Sigmoid colon (tissue), 7 donors: ENCODE measurements around the gene KLHL9. TPM values are rescaled to one million over a fixed set of nuclear protein-coding genes. Genes with fewer than 3 reads are reported as not detected.

ENCODE experiments used
- DNase-seq: peaks from one replicate; pipeline ENCODE4 v3.0.0-alpha.2; 2019
- H3K27ac ChIP-seq, 4 donors: fragments of 200-600 bp; sonication (generic); one replicate each; pipeline ENCODE4 v1.5.1; 2016 to 2019; ENCODE audit warnings: mild to moderate bottlenecking in 1 of 4
- H3K27me3 ChIP-seq, 3 donors: fragments of 200-600 bp; sonication (generic); one replicate each; pipeline ENCODE4 v1.5.1; 2019; ENCODE audit warnings: mild to moderate bottlenecking in 1 of 3
- H3K36me3 ChIP-seq, 4 donors: fragments of 200-600 bp; sonication (generic); one replicate each; pipeline ENCODE4 v1.5.1; 2016 to 2019
- H3K4me1 ChIP-seq, 4 donors: fragments of 200-600 bp; sonication (generic); one replicate each; pipeline ENCODE4 v1.5.1; 2017 to 2019
- H3K4me3 ChIP-seq, 4 donors: fragments of 200-600 bp; sonication (generic); one replicate each; pipeline ENCODE4 v1.5.1; 2017 to 2019; ENCODE audit warnings: mild to moderate bottlenecking in 2 of 4, moderate library complexity in 1 of 4
- H3K9me3 ChIP-seq, 4 donors: fragments of 200-600 bp in 3 of 4; sonication (generic) in 3 of 4; one replicate each; pipeline versions ENCODE4 v1.5.1 to v1.6.1; 2013 to 2019
- CTCF ChIP-seq, 4 experiments: fragments of 450-650 bp in 3 of 4; fragments of 200-600 bp in 1 of 4; IDR thresholded peaks; one replicate each; pipeline ENCODE4 v1.5.1; 2016 to 2019; ENCODE audit warnings: antibody characterized with exemption in 4 of 4, mild to moderate bottlenecking in 3 of 4, moderate library complexity in 2 of 4
- EP300 ChIP-seq, 4 donors: sonication (generic); formaldehyde crosslinking; IDR thresholded peaks; one replicate each; pipeline ENCODE4 v1.6.1; 2017; ENCODE audit warnings: antibody characterized with exemption in 4 of 4
- POLR2A ChIP-seq, 2 donors: fragments of 450-650 bp; IDR thresholded peaks; one replicate each; pipeline ENCODE4 v1.6.1; 2016; ENCODE audit warnings: antibody characterized with exemption in 2 of 2, mild to moderate bottlenecking in 2 of 2, moderate library complexity in 2 of 2
- POLR2AphosphoS5 ChIP-seq, 4 donors: sonication (generic); formaldehyde crosslinking; IDR thresholded peaks; one replicate each; pipeline ENCODE4 v1.6.1; 2017; ENCODE audit warnings: antibody characterized with exemption in 4 of 4
- WGBS, 2 donors: extraction: QIAGEN DNeasy Blood & Tissue Kit; methylation state at CpG; one replicate each; pipeline ENCODE4 v1.1.7; 2013; 5-methylcytosine and 5-hydroxymethylcytosine counted together
- intact Hi-C: fragments of 100-400 bp; cut with DNase I; formaldehyde crosslinking; loops from one replicate; pipeline ENCODE4 v1.15.1; 2023
- polyA plus RNA-seq, 3 donors: library from polyadenylated mRNA; stranded (reverse); fragments of 200-250 nt; gene quantifications; one replicate each; pipeline ENCODE4 v1.2.3, GENCODE V29; 2013
- total RNA-seq, 4 donors: library from RNA; depleted of rRNA; stranded (reverse); fragments of >200 nt; gene quantifications; one replicate each; pipeline ENCODE4 v1.1.0, GENCODE V29; 2016
- donor health status: healthy with polysubstance abuse.
- donor health status: Bipolar disorder and iron deficiency.
- donor health status: healthy.

The KLHL9 gene
- total and polyA plus RNA-seq, 7 donors = 8.4 to 26.4 (median 17.2) TPM

- no peak overlapping the region for H3K4me3 ChIP-seq
- TF ChIP-seq EP300 (IDR thresholded peaks at IDR 0.05) (no peak), POLR2A (IDR thresholded peaks at IDR 0.05) (no peak), POLR2AphosphoS5 (IDR thresholded peaks at IDR 0.05) (no peak), CTCF (IDR thresholded peaks at IDR 0.05) (no peak)
- WGBS, 2 donors = 44 to 63% methylated on average over 2 of the region's 2 CpGs
- H3K36me3 ChIP-seq = no peaks in the 10 kb centered on the region
- no peaks in the 10 kb centered on the region for H3K4me1 ChIP-seq
- intact Hi-C loops = no loop called here
- no peak for DNase-seq
- no peak overlapping the region for H3K27ac ChIP-seq
- no peaks in the 10 kb centered on the region for H3K9me3 ChIP-seq
- no peaks in the 10 kb centered on the region for H3K27me3 ChIP-seq
Observed at GRCh38 chr9:21289848-21290247, 45.4 kb downstream of the KLHL9 start.

- H3K27ac ChIP-seq = no peak overlapping the region
- H3K36me3 ChIP-seq = no peaks in the 10 kb centered on the region
- no peak for DNase-seq
- H3K27me3 ChIP-seq = no peaks in the 10 kb centered on the region
- H3K4me3 ChIP-seq = no peak overlapping the region
- no peaks in the 10 kb centered on the region for H3K4me1 ChIP-seq
- TF ChIP-seq EP300 (IDR thresholded peaks at IDR 0.05) (no peak), POLR2AphosphoS5 (IDR thresholded peaks at IDR 0.05) (no peak), CTCF (IDR thresholded peaks at IDR 0.05) (no peak), POLR2A (IDR thresholded peaks at IDR 0.05) (no peak)
- intact Hi-C loops = no loop called here
- H3K9me3 ChIP-seq = no peaks in the 10 kb centered on the region
- WGBS, 2 donors = 64 to 72% methylated on average over 3 of the region's 3 CpGs
Observed at GRCh38 chr9:21287280-21287679, 47.9 kb downstream of the KLHL9 start.

- Histone ChIP-seq H3K36me3 (no peaks in the 10 kb centered on the region), H3K27me3 (no peaks in the 10 kb centered on the region), H3K27ac (no peak overlapping the region), H3K9me3 (no peaks in the 10 kb centered on the region), H3K4me3 (no peak overlapping the region), H3K4me1 (no peaks in the 10 kb centered on the region)
- intact Hi-C loops = no loop called here
- TF ChIP-seq CTCF (IDR thresholded peaks at IDR 0.05) (no peak), POLR2A (IDR thresholded peaks at IDR 0.05) (no peak), POLR2AphosphoS5 (IDR thresholded peaks at IDR 0.05) (no peak), EP300 (IDR thresholded peaks at IDR 0.05) (no peak)
- no peak for DNase-seq
- 81 to 89% methylated on average over 5 of the region's 5 CpGs for WGBS, 2 donors
Observed at GRCh38 chr9:21286659-21287058, 48.5 kb downstream of the KLHL9 start.

GRCh38 chr9:21286099-21286498, 49.1 kb downstream of the KLHL9 start:
- intact Hi-C loops = no loop called here
- no peaks in the 10 kb centered on the region for H3K36me3 ChIP-seq
- H3K4me1 ChIP-seq = no peaks in the 10 kb centered on the region
- DNase-seq = no peak
- H3K4me3 ChIP-seq = no peak overlapping the region
- H3K9me3 ChIP-seq = no peaks in the 10 kb centered on the region
- H3K27me3 ChIP-seq = no peaks in the 10 kb centered on the region
- 93 to 95% methylated on average over 5 of the region's 5 CpGs for WGBS, 2 donors
- no peak overlapping the region for H3K27ac ChIP-seq
- no peak for TF ChIP-seq POLR2A (IDR thresholded peaks at IDR 0.05)

GRCh38 chr9:21281275-21281674, 53.9 kb downstream of the KLHL9 start:
- H3K9me3 ChIP-seq = no peaks in the 10 kb centered on the region
- intact Hi-C loops = no loop called here
- no peak overlapping the region for H3K4me3 ChIP-seq
- TF ChIP-seq EP300 (IDR thresholded peaks at IDR 0.05) (no peak), CTCF (IDR thresholded peaks at IDR 0.05) (no peak), POLR2A (IDR thresholded peaks at IDR 0.05) (no peak), POLR2AphosphoS5 (IDR thresholded peaks at IDR 0.05) (no peak)
- no peaks in the 10 kb centered on the region for H3K27me3 ChIP-seq
- no peak for DNase-seq
- no peaks in the 10 kb centered on the region for H3K36me3 ChIP-seq
- WGBS, 2 donors = 70 to 73% methylated on average over 2 of the region's 2 CpGs
- H3K4me1 ChIP-seq = no peaks in the 10 kb centered on the region
- no peak overlapping the region for H3K27ac ChIP-seq

Other genes with a start within 250 kb of the KLHL9 start
- not detected for gene IFNW1, start 193.6 kb downstream of the KLHL9 start, total RNA-seq
- not detected for gene IFNW1, start 193.6 kb downstream of the KLHL9 start, polyA plus RNA-seq
- not detected for gene IFNA21, start 168.7 kb downstream of the KLHL9 start, total RNA-seq
- not detected for gene IFNA21, start 168.7 kb downstream of the KLHL9 start, polyA plus RNA-seq
- not detected for gene IFNA4, start 147.8 kb downstream of the KLHL9 start, total RNA-seq
- not detected for gene IFNA4, start 147.8 kb downstream of the KLHL9 start, polyA plus RNA-seq
- gene IFNA7, start 133.2 kb downstream of the KLHL9 start, total RNA-seq = not detected
- gene IFNA7, start 133.2 kb downstream of the KLHL9 start, polyA plus RNA-seq = not detected
- gene IFNA10, start 128.3 kb downstream of the KLHL9 start, total RNA-seq = not detected
- gene IFNA10, start 128.3 kb downstream of the KLHL9 start, polyA plus RNA-seq = not detected
- not detected for gene IFNA16, start 118.1 kb downstream of the KLHL9 start, total RNA-seq
- not detected for gene IFNA16, start 118.1 kb downstream of the KLHL9 start, polyA plus RNA-seq
- gene IFNA17, start 107.2 kb downstream of the KLHL9 start, total RNA-seq = not detected
- gene IFNA17, start 107.2 kb downstream of the KLHL9 start, polyA plus RNA-seq = not detected
- not detected for gene IFNA14, start 95.4 kb downstream of the KLHL9 start, total RNA-seq
- gene IFNA14, start 95.4 kb downstream of the KLHL9 start, polyA plus RNA-seq = not detected
- gene IFNA5, start 30.1 kb downstream of the KLHL9 start, total RNA-seq = not detected
- not detected for gene IFNA5, start 30.1 kb downstream of the KLHL9 start, polyA plus RNA-seq
- gene IFNA6, start 15.5 kb upstream of the KLHL9 start, total RNA-seq = not detected
- gene IFNA6, start 15.5 kb upstream of the KLHL9 start, polyA plus RNA-seq = not detected
- not detected for gene IFNA13, start 32.7 kb upstream of the KLHL9 start, total RNA-seq
- gene IFNA13, start 32.7 kb upstream of the KLHL9 start, polyA plus RNA-seq = not detected
- under 1 TPM in 1 of 4 donors, not detected in 3; 0.33 TPM for gene IFNA2, start 50.0 kb upstream of the KLHL9 start, total RNA-seq
- gene IFNA2, start 50.0 kb upstream of the KLHL9 start, polyA plus RNA-seq = under 1 TPM in 1 of 3 donors, not detected in 2; 0.06 TPM
- not detected for gene IFNA8, start 73.7 kb upstream of the KLHL9 start, total RNA-seq
- not detected for gene IFNA8, start 73.7 kb upstream of the KLHL9 start, polyA plus RNA-seq
- not detected for gene IFNA1, start 105.0 kb upstream of the KLHL9 start, total RNA-seq
- under 1 TPM in 1 of 3 donors, not detected in 2; 0.09 TPM for gene IFNA1, start 105.0 kb upstream of the KLHL9 start, polyA plus RNA-seq
- not detected for gene IFNE, start 146.9 kb upstream of the KLHL9 start, total RNA-seq
- gene IFNE, start 146.9 kb upstream of the KLHL9 start, polyA plus RNA-seq = not detected